Tibial nerve (tissue), 4 donors: ENCODE measurements around the gene CITED4. TPM values are rescaled to one million over a fixed set of nuclear protein-coding genes. Genes with fewer than 3 reads are reported as not detected.

Experiments used
- DNase-seq, 2 donors: peaks; one replicate each; pipeline ENCODE4 v3.0.0-alpha.2; 2019; ENCODE audit warnings: low spot score in 2 of 2
- H3K27ac ChIP-seq, 4 donors: fragments of 200-600 bp; sonication (generic) in 3 of 4; one replicate each; pipeline ENCODE4 v1.5.1; 2017 to 2019; ENCODE audit warnings: mild to moderate bottlenecking in 1 of 4
- H3K27me3 ChIP-seq, 2 donors: fragments of 200-600 bp; sonication (generic) in 1 of 2; one replicate each; pipeline versions ENCODE4 v1.5.1 to v1.6.0; 2017 to 2019
- H3K36me3 ChIP-seq, 3 donors: fragments of 200-600 bp; sonication (generic); one replicate each; pipeline ENCODE4 v1.5.1; 2018 to 2019
- H3K4me1 ChIP-seq, 4 donors: fragments of 200-600 bp; sonication (generic) in 3 of 4; one replicate each; pipeline ENCODE4 v1.5.1; 2017 to 2019
- H3K4me3 ChIP-seq, 4 donors: fragments of 200-600 bp; sonication (generic) in 3 of 4; one replicate each; pipeline ENCODE4 v1.5.1; 2017 to 2019; ENCODE audit warnings: mild to moderate bottlenecking in 1 of 4, moderate library complexity in 1 of 4
- H3K9me3 ChIP-seq, 4 donors: fragments of 200-600 bp; sonication (generic) in 3 of 4; one replicate each; pipeline ENCODE4 v1.5.1; 2017 to 2019
- CTCF ChIP-seq, 5 experiments: fragments of 200-600 bp in 3 of 5; fragments of 450-650 bp in 2 of 5; sonication (generic) in 3 of 5; IDR thresholded peaks; one replicate each; pipeline ENCODE4 v1.5.1; 2016 to 2019; ENCODE audit warnings: antibody characterized with exemption in 5 of 5, mild to moderate bottlenecking in 3 of 5, moderate library complexity in 2 of 5
- EP300 ChIP-seq, 2 donors: sonication (generic); formaldehyde crosslinking; IDR thresholded peaks; one replicate each; pipeline ENCODE4 v1.6.1; 2017; ENCODE audit warnings: antibody characterized with exemption in 2 of 2, mild to moderate bottlenecking in 1 of 2
- POLR2A ChIP-seq, 2 donors: fragments of 450-650 bp; IDR thresholded peaks; one replicate each; pipeline ENCODE4 v1.6.1; 2017; ENCODE audit warnings: antibody characterized with exemption in 2 of 2, mild to moderate bottlenecking in 2 of 2, moderate library complexity in 2 of 2
- WGBS, 2 donors: methylation state at CpG; one replicate each; pipeline ENCODE4 v1.1.5; 2018; 5-methylcytosine and 5-hydroxymethylcytosine counted together
- total RNA-seq, 4 donors: library from RNA; depleted of rRNA; stranded (reverse); fragments of >200 nt; gene quantifications; one replicate each; pipeline ENCODE4 v1.1.0, GENCODE V29; 2016

CITED4 gene
- total RNA-seq, 4 donors from 2014 or later = 6.0 to 20.3 (median 13.4) TPM

- Histone ChIP-seq H3K36me3 (no peaks in the 10 kb centered on the region), H3K4me1 (peaks cover 0 to 10% (median 4%) of the 10 kb centered on the region in 4 donors), H3K9me3 (peaks cover 0 to 16% (median 0%) of the 10 kb centered on the region in 4 donors), H3K4me3 (no peak overlapping the region), H3K27me3 (no peaks in the 10 kb centered on the region), H3K27ac (no peak overlapping the region)
- TF ChIP-seq POLR2A (IDR thresholded peaks at IDR 0.05) (no peak), CTCF (IDR thresholded peaks at IDR 0.05) (no peak), EP300 (IDR thresholded peaks at IDR 0.05) (no peak)
- DNase-seq = no peak
- WGBS, 2 donors = 92 to 97% methylated on average over 6 to 7 of the region's 7 CpGs
Observed at GRCh38 chr1:40873863-40874472, 11.8 kb upstream of the CITED4 start.

- TF ChIP-seq POLR2A (IDR thresholded peaks at IDR 0.05) (no peak), CTCF (IDR thresholded peaks at IDR 0.05) (no peak), EP300 (IDR thresholded peaks at IDR 0.05) (no peak)
- H3K4me3 ChIP-seq = no peak overlapping the region
- WGBS, 2 donors = 64 to 75% methylated on average over 3 of the region's 3 CpGs
- H3K27me3 ChIP-seq = no peaks in the 10 kb centered on the region
- H3K27ac ChIP-seq = no peak overlapping the region
- no peak for DNase-seq
- peaks cover 0 to 3% (median 0%) of the 10 kb centered on the region in 4 donors for H3K4me1 ChIP-seq
- peaks cover 0 to 16% (median 0%) of the 10 kb centered on the region in 4 donors for H3K9me3 ChIP-seq
- H3K36me3 ChIP-seq = no peaks in the 10 kb centered on the region
Observed at GRCh38 chr1:40872276-40872675, 10.1 kb upstream of the CITED4 start.

- no peaks in the 10 kb centered on the region for H3K4me1 ChIP-seq
- H3K27me3 ChIP-seq = no peaks in the 10 kb centered on the region
- H3K4me3 ChIP-seq = no peak overlapping the region
- TF ChIP-seq CTCF (IDR thresholded peaks at IDR 0.05) (no peak), EP300 (IDR thresholded peaks at IDR 0.05) (no peak), POLR2A (IDR thresholded peaks at IDR 0.05) (no peak)
- no peaks in the 10 kb centered on the region for H3K36me3 ChIP-seq
- no peak for DNase-seq
- no peak overlapping the region for H3K27ac ChIP-seq
- H3K9me3 ChIP-seq = peaks cover 0 to 5% (median 0%) of the 10 kb centered on the region in 4 donors
- 77 to 88% methylated on average over 2 of the region's 2 CpGs for WGBS, 2 donors
Observed at GRCh38 chr1:40870135-40870728, 8.1 kb upstream of the CITED4 start.

GRCh38 chr1:40868051-40868723, 6.0 kb upstream of the CITED4 start:
- Histone ChIP-seq H3K27ac (no peak overlapping the region), H3K36me3 (no peaks in the 10 kb centered on the region), H3K4me3 (no peak overlapping the region), H3K27me3 (no peaks in the 10 kb centered on the region), H3K9me3 (peaks cover 0 to 5% (median 0%) of the 10 kb centered on the region in 4 donors), H3K4me1 (no peaks in the 10 kb centered on the region)
- no peak for TF ChIP-seq POLR2A (IDR thresholded peaks at IDR 0.05)
- TF ChIP-seq EP300 (IDR thresholded peaks at IDR 0.05) = no peak
- TF ChIP-seq CTCF (IDR thresholded peaks at IDR 0.05) = no peak
- WGBS, 2 donors = 85 to 88% methylated on average over 4 of the region's 4 CpGs
- no peak for DNase-seq
